ENCODE results near the gene ZMYM2.
A peak's percentile ranks its signal among the peaks of the same experiment; 100 is the strongest.

The ZMYM2 gene

DNA sequence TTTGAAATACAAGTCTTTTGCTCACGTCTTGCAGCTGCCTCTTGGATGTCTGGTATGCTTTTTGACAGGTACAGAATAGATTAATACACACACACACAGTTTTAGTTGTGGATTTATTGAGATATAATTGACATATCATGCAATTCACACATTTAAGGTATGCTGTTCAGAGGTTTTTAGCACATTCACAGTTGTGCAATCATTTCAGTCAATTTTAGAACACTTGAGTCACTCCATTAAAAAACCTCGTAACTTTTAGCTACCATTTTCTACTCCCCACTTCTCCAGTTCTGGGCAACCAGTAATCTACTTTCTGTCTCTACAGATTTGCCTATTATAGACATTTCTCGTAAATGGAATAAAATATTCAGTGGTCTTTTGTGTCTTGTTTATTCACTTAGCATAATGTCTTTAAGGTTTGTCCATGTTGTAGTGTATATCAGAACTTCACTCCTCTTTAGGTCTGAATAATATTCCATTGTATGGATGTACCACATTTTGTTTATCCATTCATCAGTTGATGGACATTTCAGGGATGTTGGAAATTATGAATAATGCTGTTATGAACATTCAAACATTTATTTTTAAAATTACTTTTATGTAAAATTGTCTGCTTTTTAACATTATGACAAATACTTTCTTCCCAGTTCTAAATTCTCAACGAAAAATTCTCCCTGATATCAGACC lies 2.5 kb upstream of the ZMYM2 start:
- H3K4me3 ChIP-seq (replicated peaks; ENCODE audit: low read depth, low read length): no peak overlapping the region
- no peak for DNase-seq (ENCODE audit: extremely low read depth, low read depth)
- TF ChIP-seq, protein P1, sequence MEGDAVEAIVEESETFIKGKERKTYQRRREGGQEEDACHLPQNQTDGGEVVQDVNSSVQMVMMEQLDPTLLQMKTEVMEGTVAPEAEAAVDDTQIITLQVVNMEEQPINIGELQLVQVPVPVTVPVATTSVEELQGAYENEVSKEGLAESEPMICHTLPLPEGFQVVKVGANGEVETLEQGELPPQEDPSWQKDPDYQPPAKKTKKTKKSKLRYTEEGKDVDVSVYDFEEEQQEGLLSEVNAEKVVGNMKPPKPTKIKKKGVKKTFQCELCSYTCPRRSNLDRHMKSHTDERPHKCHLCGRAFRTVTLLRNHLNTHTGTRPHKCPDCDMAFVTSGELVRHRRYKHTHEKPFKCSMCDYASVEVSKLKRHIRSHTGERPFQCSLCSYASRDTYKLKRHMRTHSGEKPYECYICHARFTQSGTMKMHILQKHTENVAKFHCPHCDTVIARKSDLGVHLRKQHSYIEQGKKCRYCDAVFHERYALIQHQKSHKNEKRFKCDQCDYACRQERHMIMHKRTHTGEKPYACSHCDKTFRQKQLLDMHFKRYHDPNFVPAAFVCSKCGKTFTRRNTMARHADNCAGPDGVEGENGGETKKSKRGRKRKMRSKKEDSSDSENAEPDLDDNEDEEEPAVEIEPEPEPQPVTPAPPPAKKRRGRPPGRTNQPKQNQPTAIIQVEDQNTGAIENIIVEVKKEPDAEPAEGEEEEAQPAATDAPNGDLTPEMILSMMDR (IDR thresholded peaks at IDR 0.05; ENCODE audit: low read depth, low read length, missing control alignments): no peak

- peak overlapping the region; percentile 57 for H3K4me3 ChIP-seq (replicated peaks; ENCODE audit: low read depth, low read length)
- peak; percentile 52 for DNase-seq (ENCODE audit: extremely low read depth, low read depth)
- TF ChIP-seq, protein P1 (IDR thresholded peaks at IDR 0.05; ENCODE audit: low read depth, low read length, missing control alignments): peak; percentile 51
Observed at GRCh38 chr13:19957320-19958154, 990 bp upstream of the ZMYM2 start.

GRCh38 chr13:19959141-19959830 lies 759 bp downstream of the ZMYM2 start:
- peak overlapping the region; percentile 57 for H3K4me3 ChIP-seq (replicated peaks; ENCODE audit: low read depth, low read length)
- no peak for DNase-seq (ENCODE audit: extremely low read depth, low read depth)
- TF ChIP-seq, protein P1 (IDR thresholded peaks at IDR 0.05; ENCODE audit: low read depth, low read length, missing control alignments): no peak

GRCh38 chr13:19959831-19960652 lies 1.5 kb downstream of the ZMYM2 start:
- TF ChIP-seq, protein P1 (IDR thresholded peaks at IDR 0.05; ENCODE audit: low read depth, low read length, missing control alignments): peak; percentile 85
- DNase-seq (ENCODE audit: extremely low read depth, low read depth): peak; percentile 67

GRCh38 chr13:19960653-19960976 lies 2.1 kb downstream of the ZMYM2 start:
- DNase-seq (ENCODE audit: extremely low read depth, low read depth): no peak
- TF ChIP-seq, protein P1 (IDR thresholded peaks at IDR 0.05; ENCODE audit: low read depth, low read length, missing control alignments): no peak
- peak overlapping the region; percentile 57 for H3K4me3 ChIP-seq (replicated peaks; ENCODE audit: low read depth, low read length)

More at GRCh38 chr13:19959831-19960652, 1.5 kb downstream of the ZMYM2 start:
- H3K4me3 ChIP-seq (replicated peaks; ENCODE audit: low read depth, low read length): peak overlapping the region; percentile 57

DNA sequence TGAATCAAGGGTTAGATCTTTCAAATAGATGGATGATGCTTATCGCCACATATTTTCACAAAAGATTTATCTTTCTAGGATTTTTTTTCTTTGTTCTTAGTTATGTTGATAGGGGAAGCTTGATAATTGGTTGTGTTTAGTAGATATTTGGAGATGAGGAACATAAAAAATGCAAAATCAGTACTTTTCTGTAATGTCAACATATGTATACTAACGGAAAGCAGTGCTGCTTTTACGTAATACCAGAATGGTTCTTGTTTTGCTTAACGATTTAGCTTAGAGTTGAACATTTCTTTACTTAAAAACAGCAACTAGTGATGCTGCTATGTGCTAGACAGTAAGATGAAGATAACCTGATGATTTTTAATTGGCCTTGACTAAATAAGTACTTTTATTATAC lies 3.0 kb downstream of the ZMYM2 start:
- no peak overlapping the region; the same call in 1 of the 2 replicates for H3K4me3 ChIP-seq (replicated peaks; ENCODE audit: low read depth, low read length)

More for the DNA sequence above, 3.0 kb downstream of the ZMYM2 start:
- TF ChIP-seq, protein P1 (IDR thresholded peaks at IDR 0.05; ENCODE audit: low read depth, low read length, missing control alignments): no peak
- DNase-seq (ENCODE audit: extremely low read depth, low read depth): no peak

Measured in HFF-Myc (cell line).